Ascending aorta (tissue), 2 donors: ENCODE data around the gene TCEA3. TPM values are rescaled to one million over a fixed set of nuclear protein-coding genes. Genes with fewer than 3 reads are reported as not detected.

ENCODE experiments used
- DNase-seq, 2 donors: peaks; one replicate each; pipeline ENCODE4 v3.0.0-alpha.2; 2019; ENCODE audit warnings: low spot score in 2 of 2
- H3K27ac ChIP-seq, 2 donors: fragments of 200-600 bp; sonication (generic); one replicate each; pipeline ENCODE4 v1.5.1; 2016 to 2017; ENCODE audit warnings: mild to moderate bottlenecking in 1 of 2
- H3K27me3 ChIP-seq: fragments of 200-600 bp; sonication (generic); one replicate; pipeline ENCODE4 v1.5.1; 2017
- H3K36me3 ChIP-seq, 2 donors: fragments of 200-600 bp; sonication (generic); one replicate each; pipeline ENCODE4 v1.5.1; 2016
- H3K4me1 ChIP-seq, 2 donors: fragments of 200-600 bp; sonication (generic); one replicate each; pipeline ENCODE4 v1.5.1; 2016 to 2017; ENCODE audit warnings: mild to moderate bottlenecking in 1 of 2
- H3K4me3 ChIP-seq, 2 donors: fragments of 200-600 bp; sonication (generic); one replicate each; pipeline ENCODE4 v1.5.1; 2016 to 2017; ENCODE audit warnings: mild to moderate bottlenecking in 1 of 2
- H3K9me3 ChIP-seq, 2 donors: fragments of 200-600 bp; sonication (generic); one replicate each; pipeline ENCODE4 v1.5.1; 2016
- CTCF ChIP-seq, 3 experiments: fragments of 200-600 bp in 2 of 3; fragments of 450-650 bp in 1 of 3; sonication (generic) in 2 of 3; IDR thresholded peaks; one replicate each; pipeline ENCODE4 v1.5.1; 2016 to 2019; ENCODE audit warnings: antibody characterized with exemption in 3 of 3, mild to moderate bottlenecking in 1 of 3, moderate library complexity in 1 of 3
- intact Hi-C: fragments of 100-400 bp; cut with DNase I; formaldehyde crosslinking; loops from one replicate; pipeline ENCODE4 v1.15.1; 2023
- total RNA-seq: library from RNA; depleted of rRNA; stranded (reverse); fragments of >200 nt; gene quantifications from one replicate; pipeline ENCODE4 v1.1.0, GENCODE V29; 2016

The TCEA3 gene
- total RNA-seq, 1 donor from 2014 or later: 11.3 TPM

GRCh38 chr1:23366146-23366545 lies 58.4 kb downstream of the TCEA3 start:
- H3K4me3 ChIP-seq: peak overlapping the region in 1 of 2 donors; percentile 78
- H3K27me3 ChIP-seq: no peaks in the 10 kb centered on the region
- DNase-seq: no peak
- no peak overlapping the region for H3K27ac ChIP-seq
- H3K4me1 ChIP-seq: peaks cover 8 to 24% of the 10 kb centered on the region in 2 donors
- H3K36me3 ChIP-seq: peaks cover 27 to 44% of the 10 kb centered on the region in 2 donors
- H3K9me3 ChIP-seq: peaks cover 23 to 38% of the 10 kb centered on the region in 2 donors
- no peak for TF ChIP-seq CTCF (IDR thresholded peaks at IDR 0.05)
- intact Hi-C loops: no loop called here

GRCh38 chr1:23362218-23362713 lies 62.3 kb downstream of the TCEA3 start:
- Histone ChIP-seq H3K9me3 (peaks cover 27 to 59% of the 10 kb centered on the region in 2 donors), H3K4me3 (peak overlapping the region in 1 of 2 donors; percentile 24), H3K4me1 (peaks cover 0 to 15% of the 10 kb centered on the region in 2 donors), H3K27me3 (no peaks in the 10 kb centered on the region), H3K36me3 (peaks cover 30 to 63% of the 10 kb centered on the region in 2 donors), H3K27ac (no peak overlapping the region)
- no peak for DNase-seq
- no peak for TF ChIP-seq CTCF (IDR thresholded peaks at IDR 0.05)
- intact Hi-C loops: no loop called here

- Histone ChIP-seq H3K36me3 (peaks cover 25 to 42% of the 10 kb centered on the region in 2 donors), H3K9me3 (peaks cover 27 to 44% of the 10 kb centered on the region in 2 donors), H3K4me3 (no peak overlapping the region), H3K27me3 (no peaks in the 10 kb centered on the region), H3K4me1 (peaks cover 0 to 5% of the 10 kb centered on the region in 2 donors), H3K27ac (peak overlapping the region; percentile 21 to 47)
- TF ChIP-seq CTCF (IDR thresholded peaks at IDR 0.05): no peak
- intact Hi-C loops: no loop called here
- no peak for DNase-seq
These were observed 66.2 kb downstream of the TCEA3 start for GRCh38 chr1:23358310-23358875.

GRCh38 chr1:23357138-23357908 lies 67.2 kb downstream of the TCEA3 start:
- H3K4me1 ChIP-seq: peaks cover 0 to 5% of the 10 kb centered on the region in 2 donors
- no peak overlapping the region for H3K4me3 ChIP-seq
- H3K36me3 ChIP-seq: peaks cover 15 to 31% of the 10 kb centered on the region in 2 donors
- H3K9me3 ChIP-seq: peaks cover 16 to 33% of the 10 kb centered on the region in 2 donors
- DNase-seq: no peak
- no peaks in the 10 kb centered on the region for H3K27me3 ChIP-seq
- intact Hi-C loops: no loop called here
- H3K27ac ChIP-seq: no peak overlapping the region
- TF ChIP-seq CTCF (IDR thresholded peaks at IDR 0.05): no peak

GRCh38 chr1:23356471-23357137 lies 67.9 kb downstream of the TCEA3 start:
- Histone ChIP-seq H3K9me3 (peaks cover 9 to 26% of the 10 kb centered on the region in 2 donors), H3K36me3 (peaks cover 7 to 24% of the 10 kb centered on the region in 2 donors), H3K27me3 (no peaks in the 10 kb centered on the region), H3K4me1 (peaks cover 0 to 5% of the 10 kb centered on the region in 2 donors), H3K27ac (no peak overlapping the region), H3K4me3 (no peak overlapping the region)
- no peak for TF ChIP-seq CTCF (IDR thresholded peaks at IDR 0.05)
- intact Hi-C loops: no loop called here
- DNase-seq: no peak
